ENCODE measurements around the gene SH3BP4. TPM values are rescaled to one million over a fixed set of nuclear protein-coding genes. Genes with fewer than 3 reads are reported as not detected.

SH3BP4 gene, protein sequence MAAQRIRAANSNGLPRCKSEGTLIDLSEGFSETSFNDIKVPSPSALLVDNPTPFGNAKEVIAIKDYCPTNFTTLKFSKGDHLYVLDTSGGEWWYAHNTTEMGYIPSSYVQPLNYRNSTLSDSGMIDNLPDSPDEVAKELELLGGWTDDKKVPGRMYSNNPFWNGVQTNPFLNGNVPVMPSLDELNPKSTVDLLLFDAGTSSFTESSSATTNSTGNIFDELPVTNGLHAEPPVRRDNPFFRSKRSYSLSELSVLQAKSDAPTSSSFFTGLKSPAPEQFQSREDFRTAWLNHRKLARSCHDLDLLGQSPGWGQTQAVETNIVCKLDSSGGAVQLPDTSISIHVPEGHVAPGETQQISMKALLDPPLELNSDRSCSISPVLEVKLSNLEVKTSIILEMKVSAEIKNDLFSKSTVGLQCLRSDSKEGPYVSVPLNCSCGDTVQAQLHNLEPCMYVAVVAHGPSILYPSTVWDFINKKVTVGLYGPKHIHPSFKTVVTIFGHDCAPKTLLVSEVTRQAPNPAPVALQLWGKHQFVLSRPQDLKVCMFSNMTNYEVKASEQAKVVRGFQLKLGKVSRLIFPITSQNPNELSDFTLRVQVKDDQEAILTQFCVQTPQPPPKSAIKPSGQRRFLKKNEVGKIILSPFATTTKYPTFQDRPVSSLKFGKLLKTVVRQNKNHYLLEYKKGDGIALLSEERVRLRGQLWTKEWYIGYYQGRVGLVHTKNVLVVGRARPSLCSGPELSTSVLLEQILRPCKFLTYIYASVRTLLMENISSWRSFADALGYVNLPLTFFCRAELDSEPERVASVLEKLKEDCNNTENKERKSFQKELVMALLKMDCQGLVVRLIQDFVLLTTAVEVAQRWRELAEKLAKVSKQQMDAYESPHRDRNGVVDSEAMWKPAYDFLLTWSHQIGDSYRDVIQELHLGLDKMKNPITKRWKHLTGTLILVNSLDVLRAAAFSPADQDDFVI
- 34.6 and 44.3 TPM in 2 replicates for total RNA-seq (2016; rRNA removed; fragmentation: Illumina TruSeq; extraction: Trizol)
- total RNA-seq (2016; cell fraction: cytosol; rRNA removed; fragmentation: Illumina TruSeq; extraction: Trizol; ENCODE audit: low read depth): 10.1 and 13.4 TPM in 2 replicates
- 33.4 and 38.6 TPM in 2 replicates for total RNA-seq (2016; cell fraction: insoluble cytoplasmic fraction; rRNA removed; fragmentation: Illumina TruSeq; extraction: Trizol)
- total RNA-seq (2016; cell fraction: membrane; rRNA removed; fragmentation: Illumina TruSeq; extraction: Trizol): 23.4 and 24.2 TPM in 2 replicates
- 29.3 and 37.6 TPM in 2 replicates for total RNA-seq (2016; cell fraction: nucleus; rRNA removed; fragmentation: Illumina TruSeq; extraction: Trizol)
- 99.1 and 101 TPM in 2 replicates for polyA plus RNA-seq (2011; rRNA removed)
- polyA plus RNA-seq (2011; cell fraction: cytosol; rRNA removed): 62.2 and 70.2 TPM in 2 replicates
- 57.3 and 58.3 TPM in 2 replicates for polyA plus RNA-seq (2011; cell fraction: nucleus; rRNA removed)
- polyA plus RNA-seq (2012): 54.2 and 63.2 TPM in 2 replicates
- 12.1 and 15.0 TPM in 2 replicates for polyA plus RNA-seq (2016; cell fraction: cytosol; fragmentation: Illumina TruSeq; extraction: Trizol; ENCODE audit: low read depth)
- 41.4 and 47.1 TPM in 2 replicates for polyA plus RNA-seq (2016; cell fraction: insoluble cytoplasmic fraction; fragmentation: Illumina TruSeq; extraction: Trizol; ENCODE audit: low read depth)
- polyA plus RNA-seq (2016; cell fraction: membrane; fragmentation: Illumina TruSeq; extraction: Trizol; ENCODE audit: low read depth): 16.0 and 16.3 TPM in 2 replicates
- 33.7 and 37.2 TPM in 2 replicates for polyA plus RNA-seq (2016; cell fraction: nucleus; fragmentation: Illumina TruSeq; extraction: Trizol; ENCODE audit: insufficient read depth, low read depth)
- polyA minus RNA-seq (2011; rRNA and poly(A)+ RNA removed; ENCODE audit: low replicate concordance): 50.3 and 196 TPM in 2 replicates
- 58.1 and 67.7 TPM in 2 replicates for polyA minus RNA-seq (2011; cell fraction: cytosol; rRNA and poly(A)+ RNA removed)
- 92.1 and 100 TPM in 2 replicates for polyA minus RNA-seq (2011; cell fraction: nucleus; rRNA and poly(A)+ RNA removed)
- percentile 96 among the genes with signal in this experiment for Bru-seq, nascent RNA
- BruChase-seq, experiment 1, labeled RNA remaining after a 6-hour chase: percentile 89 among the genes with signal in this experiment
- BruChase-seq, experiment 2, labeled RNA remaining after a 2-hour chase: percentile 92 among the genes with signal in this experiment
- long read RNA-seq, experiment 1, partial matches to known transcripts: 13 of 16 reads
- long read RNA-seq, experiment 1, other reads (novel, unspliced or antisense): 2 of 16 reads
- long read RNA-seq, experiment 2, full-length matches to known transcripts: 67 of 171 reads
- long read RNA-seq, experiment 2, partial matches to known transcripts: 29 of 171 reads
- long read RNA-seq, experiment 2, other reads (novel, unspliced or antisense): 75 of 171 reads

DNA sequence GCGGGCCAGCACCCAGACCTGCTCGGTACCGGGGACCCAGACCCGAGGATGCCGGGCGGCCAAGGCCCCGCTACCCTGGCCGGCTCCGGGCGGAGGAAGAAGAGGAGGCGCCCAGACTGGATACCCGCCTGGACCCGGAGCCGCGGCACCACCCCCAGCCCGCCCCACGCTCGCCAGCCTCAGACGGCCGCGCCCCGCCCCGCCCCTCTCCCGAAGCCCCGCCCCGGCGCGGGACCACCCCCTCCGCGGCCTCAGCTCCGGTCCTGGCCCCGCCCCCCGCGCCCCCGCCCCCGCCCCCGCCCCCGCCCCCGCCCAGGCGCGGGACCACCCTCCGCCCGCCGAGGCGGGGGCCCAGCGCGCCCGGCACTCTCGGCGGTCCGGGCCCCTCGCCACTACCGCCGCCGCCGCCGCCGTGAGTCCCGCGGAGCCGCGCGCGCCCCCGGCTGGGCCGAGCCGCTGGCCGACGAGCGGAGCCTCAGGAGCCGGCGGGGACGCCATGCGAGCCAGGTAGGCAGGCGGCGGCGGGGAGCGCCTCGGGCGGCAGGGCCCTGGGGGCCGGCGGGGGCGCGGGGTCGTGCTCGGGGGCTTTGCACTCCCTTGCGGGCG lies at the start of gene SH3BP4:
Gene SH3BP4, plus strand, starts transcription at position 354 of the 606 bp plus-strand sequence. CDS start 82,986 bp downstream, outside the sequence.
- ATAC-seq: peak; percentile 79
- peak; percentile 54 for DNase-seq (ENCODE audit: low spot score)
- Histone ChIP-seq H3K9me3 (ENCODE audit: low read length) (no peaks in the 10 kb centered on the region), H3K79me2 (ENCODE audit: insufficient read depth, low read length) (peaks cover 46% of the 10 kb centered on the region), H3K27ac (ENCODE audit: extremely low read length, insufficient read depth, low read length) (peak within 1 kb of the TSS; percentile 56), H3K9ac (ENCODE audit: insufficient read depth, low read depth, low read length) (peak within 1 kb of the TSS; percentile 78), H2AFZ (ENCODE audit: low read length) (no peak within 1 kb of the TSS), H4K20me1 (ENCODE audit: insufficient read depth, low read length) (peaks cover 27% of the 10 kb centered on the region), H3K36me3 (replicated peaks in 1 of 2; ENCODE audit: control insufficient read depth in 1 of 2, insufficient read depth in 2 of 2, low read length in 2 of 2) (peaks cover 4 to 14% of the 10 kb centered on the region in 2 experiments; a peak in 3 of 5 replicates), H3K4me3 (replicated peaks in 1 of 3; ENCODE audit: insufficient read depth in 1 of 3, low read depth in 2 of 3, low read length in 3 of 3) (peak within 1 kb of the TSS; percentile 74 to 93 (median 76)), H3K4me1 (ENCODE audit: insufficient read depth, low read length) (peaks cover 57% of the 10 kb centered on the region), H3K27me3 (ENCODE audit: control insufficient read depth in 1 of 2, insufficient read depth in 2 of 2, low read length in 2 of 2) (no peaks in the 10 kb centered on the region; a peak in 2 of 5 replicates), H3K4me2 (ENCODE audit: low read depth, low read length) (peak within 1 kb of the TSS; percentile 92)
- POLR2A ChIA-PET: interaction anchor here (1.0 to 3.4 kb wide), 5 partner anchors 25 to 257 kb away, joined by 3 to 14 read pairs (median 5); no protein-coding TSS in a partner anchor
- CTCF ChIA-PET (ENCODE audit: low intra/inter-chr PET ratio, low total read pairs): no interaction called here
- intact Hi-C loops (cut with micrococcal nuclease; ENCODE audit: unreplicated experiment): loop anchor here (2.0 to 5.0 kb wide), 4 partner anchors 49 to 274 kb away; no protein-coding TSS in a partner anchor
- under 1% methylated on average over 42 of the region's 88 CpGs for WGBS (ENCODE audit: low lambda C conversion rate)
- no TSS peak for BruUV-seq (replicated peaks)
- FAIRE-seq: no peak
- in situ Hi-C loops (cut with HindIII; ENCODE audit: extremely low pct_ligation_motif_present, low pct_unique_long_range_greater_than_20kb): no loop called here
- TF ChIP-seq, protein P1, sequence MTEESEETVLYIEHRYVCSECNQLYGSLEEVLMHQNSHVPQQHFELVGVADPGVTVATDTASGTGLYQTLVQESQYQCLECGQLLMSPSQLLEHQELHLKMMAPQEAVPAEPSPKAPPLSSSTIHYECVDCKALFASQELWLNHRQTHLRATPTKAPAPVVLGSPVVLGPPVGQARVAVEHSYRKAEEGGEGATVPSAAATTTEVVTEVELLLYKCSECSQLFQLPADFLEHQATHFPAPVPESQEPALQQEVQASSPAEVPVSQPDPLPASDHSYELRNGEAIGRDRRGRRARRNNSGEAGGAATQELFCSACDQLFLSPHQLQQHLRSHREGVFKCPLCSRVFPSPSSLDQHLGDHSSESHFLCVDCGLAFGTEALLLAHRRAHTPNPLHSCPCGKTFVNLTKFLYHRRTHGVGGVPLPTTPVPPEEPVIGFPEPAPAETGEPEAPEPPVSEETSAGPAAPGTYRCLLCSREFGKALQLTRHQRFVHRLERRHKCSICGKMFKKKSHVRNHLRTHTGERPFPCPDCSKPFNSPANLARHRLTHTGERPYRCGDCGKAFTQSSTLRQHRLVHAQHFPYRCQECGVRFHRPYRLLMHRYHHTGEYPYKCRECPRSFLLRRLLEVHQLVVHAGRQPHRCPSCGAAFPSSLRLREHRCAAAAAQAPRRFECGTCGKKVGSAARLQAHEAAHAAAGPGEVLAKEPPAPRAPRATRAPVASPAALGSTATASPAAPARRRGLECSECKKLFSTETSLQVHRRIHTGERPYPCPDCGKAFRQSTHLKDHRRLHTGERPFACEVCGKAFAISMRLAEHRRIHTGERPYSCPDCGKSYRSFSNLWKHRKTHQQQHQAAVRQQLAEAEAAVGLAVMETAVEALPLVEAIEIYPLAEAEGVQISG (CRISPR knock-in tag; IDR thresholded peaks at IDR 0.05): 0 out of 2 replicates have a peak, but pooled peaks have one; percentile 9
- TF ChIP-seq ZSCAN31 (CRISPR knock-in tag; IDR thresholded peaks at IDR 0.05; ENCODE audit: low read depth) (0 out of 2 replicates have a peak, but pooled peaks have one; percentile 14), SP5 (CRISPR knock-in tag; IDR thresholded peaks at IDR 0.05; ENCODE audit: borderline replicate concordance, low read depth) (0 out of 2 replicates have a peak, but pooled peaks have one; percentile 8), SKI (IDR thresholded peaks at IDR 0.05; ENCODE audit: partially characterized antibody) (peak; percentile 36), ZMYM4 (CRISPR knock-in tag; IDR thresholded peaks at IDR 0.05) (no peak), YY1 (IDR thresholded peaks at IDR 0.05; ENCODE audit: insufficient read depth, insufficient replicate concordance, low read depth, low read length) (peak; percentile 72), RAD21 (CRISPR knock-in tag; IDR thresholded peaks at IDR 0.05) (peak; percentile 58; the same call in 1 of the 2 replicates), POLR2A (IDR thresholded peaks at IDR 0.05; ENCODE audit: insufficient read depth in 1 of 2, low read depth in 2 of 2, low read length in 2 of 2) (peak in 1 of 2 experiments; percentile 50; a peak in 2 of 4 replicates)
- TF ChIP-seq, protein P2, sequence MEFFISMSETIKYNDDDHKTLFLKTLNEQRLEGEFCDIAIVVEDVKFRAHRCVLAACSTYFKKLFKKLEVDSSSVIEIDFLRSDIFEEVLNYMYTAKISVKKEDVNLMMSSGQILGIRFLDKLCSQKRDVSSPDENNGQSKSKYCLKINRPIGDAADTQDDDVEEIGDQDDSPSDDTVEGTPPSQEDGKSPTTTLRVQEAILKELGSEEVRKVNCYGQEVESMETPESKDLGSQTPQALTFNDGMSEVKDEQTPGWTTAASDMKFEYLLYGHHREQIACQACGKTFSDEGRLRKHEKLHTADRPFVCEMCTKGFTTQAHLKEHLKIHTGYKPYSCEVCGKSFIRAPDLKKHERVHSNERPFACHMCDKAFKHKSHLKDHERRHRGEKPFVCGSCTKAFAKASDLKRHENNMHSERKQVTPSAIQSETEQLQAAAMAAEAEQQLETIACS (CRISPR knock-in tag; IDR thresholded peaks at IDR 0.05): 0 out of 2 replicates have a peak, but pooled peaks have one; percentile 27

Measured in HepG2 (cell line).